ENCODE measurements around the gene SPDYE2.
"Not testable (repeated sequence)": the region's sequence is repeated elsewhere in the genome, so short reads cannot be mapped to it uniquely, and the experiment has no call there.

Gene SPDYE2

GRCh38 chr7:102540604-102541003 lies 10.4 kb upstream of the SPDYE2 start:
- DNase-seq (ENCODE audit: low read depth) = not testable (repeated sequence)

DNA sequence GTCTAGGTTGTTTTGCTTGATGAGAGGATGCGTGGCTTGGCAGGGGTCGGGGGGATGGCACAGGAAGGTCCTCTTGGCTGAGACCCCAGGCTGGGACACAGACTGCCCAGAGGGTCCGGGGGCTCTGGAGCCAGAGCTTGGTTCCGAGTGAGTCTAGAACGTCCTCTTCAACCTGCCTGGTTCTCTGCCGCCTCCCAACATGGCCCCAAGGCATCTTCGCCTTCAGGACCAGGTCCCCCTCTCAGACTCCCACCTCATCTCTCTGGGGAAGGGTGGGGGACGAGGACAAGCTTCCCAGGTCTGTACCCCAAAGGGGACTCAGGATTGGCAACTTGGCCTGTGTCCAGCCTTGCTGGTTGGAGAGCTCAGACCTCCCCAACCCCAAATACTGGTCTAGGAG lies 8.9 kb upstream of the SPDYE2 start:
- not testable (repeated sequence) for DNase-seq (ENCODE audit: low read depth)

DNA sequence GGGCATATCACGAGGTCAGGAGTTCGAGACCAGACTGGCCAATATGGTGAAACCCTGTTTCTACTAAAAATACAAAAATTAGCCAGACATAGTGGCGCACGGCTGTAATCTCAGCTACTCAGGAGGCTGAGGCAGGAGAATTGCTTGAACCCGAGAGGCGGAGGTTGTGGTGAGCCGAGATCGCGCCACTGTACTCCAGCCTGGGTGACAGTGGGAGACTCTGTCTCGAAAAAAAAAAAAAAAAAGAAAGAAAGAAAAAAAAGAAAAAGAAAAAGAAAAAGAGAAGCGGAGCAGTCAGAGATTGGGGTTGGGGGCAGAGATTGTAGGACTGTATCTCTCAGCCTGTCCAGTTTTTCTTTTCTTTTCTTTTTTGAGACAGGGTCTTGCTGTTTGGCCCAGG lies 8.3 kb upstream of the SPDYE2 start:
- not testable (repeated sequence) for DNase-seq (ENCODE audit: low read depth)

DNA sequence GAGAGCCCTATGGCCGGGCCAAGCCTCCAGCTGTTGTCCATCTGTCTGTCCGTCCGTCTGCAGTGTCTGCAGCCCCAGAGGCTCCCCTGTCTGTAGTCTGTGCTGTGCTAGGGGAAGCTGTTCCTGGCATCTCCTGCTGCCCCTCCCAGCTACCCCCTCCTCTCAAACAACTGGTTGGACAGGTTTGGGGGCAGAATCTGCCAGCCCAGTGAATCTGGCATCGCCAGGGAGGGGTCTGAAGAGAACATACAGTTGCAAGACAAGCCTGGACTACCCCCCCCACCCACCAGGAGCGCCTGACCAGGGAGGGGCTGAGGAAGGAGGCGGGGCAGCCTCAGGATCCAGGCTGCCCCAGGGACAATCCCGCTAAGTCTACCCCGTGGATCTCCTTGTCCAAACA lies 7.4 kb upstream of the SPDYE2 start, which contains the start of gene UPK3BL2:
TSS of gene UPK3BL2 (minus strand) at position 101 of the 400 bp plus-strand sequence. CDS start at position 41, 60 bp downstream.
- not testable (repeated sequence) for DNase-seq (ENCODE audit: low read depth)

GRCh38 chr7:102544372-102544771 lies 6.7 kb upstream of the SPDYE2 start:
- DNase-seq (ENCODE audit: low read depth) = not testable (repeated sequence)

GRCh38 chr7:102545288-102545687 lies 5.7 kb upstream of the SPDYE2 start:
- DNase-seq (ENCODE audit: low read depth) = not testable (repeated sequence)

GRCh38 chr7:102546353-102546752 lies 4.7 kb upstream of the SPDYE2 start:
- DNase-seq (ENCODE audit: low read depth) = not testable (repeated sequence)

GRCh38 chr7:102568620-102569019 lies 17.6 kb downstream of the SPDYE2 start:
- not testable (repeated sequence) for DNase-seq (ENCODE audit: low read depth)

- peak; percentile 99 for DNase-seq (ENCODE audit: low read depth)
These were observed 21.5 kb downstream of the SPDYE2 start, which contains the start of gene POLR2J3 for GRCh38 chr7:102572261-102573239. Gene POLR2J3 (minus strand): TSS chr7:102572583. CDS start chr7:102572521, 62 bp downstream.

- DNase-seq (ENCODE audit: low read depth) = not testable (repeated sequence)
These were observed 23.6 kb downstream of the SPDYE2 start for GRCh38 chr7:102574607-102575006.

GRCh38 chr7:102576363-102576762 lies 25.3 kb downstream of the SPDYE2 start:
- not testable (repeated sequence) for DNase-seq (ENCODE audit: low read depth)

GRCh38 chr7:102577315-102578240 lies 26.6 kb downstream of the SPDYE2 start:
- DNase-seq (ENCODE audit: low read depth) = not testable (repeated sequence)

DNA sequence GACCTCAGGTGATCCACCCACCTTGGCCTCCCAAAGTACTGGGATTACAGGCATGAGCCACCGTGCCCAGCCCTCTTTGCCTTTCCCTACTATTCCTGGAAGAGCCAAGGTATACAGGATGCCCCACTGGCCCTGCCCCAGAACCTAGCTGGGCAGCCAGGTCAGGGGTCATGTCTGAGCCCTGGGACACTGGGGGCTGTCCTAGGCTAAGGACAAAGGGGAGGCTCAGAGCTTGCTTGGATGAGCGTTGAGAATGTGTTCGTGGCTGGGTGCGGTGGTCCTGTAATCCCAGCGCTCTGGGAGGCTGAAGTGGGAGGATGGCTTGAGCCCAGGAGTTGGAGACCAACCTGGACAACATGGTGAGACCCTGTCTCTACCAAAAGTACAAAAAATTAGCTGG lies 27.5 kb downstream of the SPDYE2 start:
- not testable (repeated sequence) for DNase-seq (ENCODE audit: low read depth)

- not testable (repeated sequence) for DNase-seq (ENCODE audit: low read depth)
These were observed 30.7 kb downstream of the SPDYE2 start for GRCh38 chr7:102581722-102582121.

DNA sequence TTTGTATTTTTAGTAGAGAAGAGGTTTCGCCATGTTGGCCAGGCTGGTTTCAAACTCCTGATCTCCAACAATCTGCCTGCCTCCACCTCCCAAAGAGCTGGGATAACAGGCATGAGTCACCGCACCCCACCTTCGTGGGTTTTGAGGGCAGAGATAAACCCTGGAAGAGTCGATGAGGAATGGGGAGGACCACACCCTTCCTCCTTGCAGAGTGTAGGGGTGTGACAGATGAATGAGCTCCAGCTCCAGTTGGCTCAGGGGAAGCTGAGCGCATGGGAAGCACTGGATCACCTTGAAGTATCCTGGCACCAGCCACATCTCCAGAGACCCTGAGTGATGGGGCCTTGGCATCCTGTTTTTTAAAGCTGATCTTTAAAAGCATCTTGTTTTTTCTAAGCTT lies 32.5 kb downstream of the SPDYE2 start:
- DNase-seq (ENCODE audit: low read depth) = not testable (repeated sequence)

DNA sequence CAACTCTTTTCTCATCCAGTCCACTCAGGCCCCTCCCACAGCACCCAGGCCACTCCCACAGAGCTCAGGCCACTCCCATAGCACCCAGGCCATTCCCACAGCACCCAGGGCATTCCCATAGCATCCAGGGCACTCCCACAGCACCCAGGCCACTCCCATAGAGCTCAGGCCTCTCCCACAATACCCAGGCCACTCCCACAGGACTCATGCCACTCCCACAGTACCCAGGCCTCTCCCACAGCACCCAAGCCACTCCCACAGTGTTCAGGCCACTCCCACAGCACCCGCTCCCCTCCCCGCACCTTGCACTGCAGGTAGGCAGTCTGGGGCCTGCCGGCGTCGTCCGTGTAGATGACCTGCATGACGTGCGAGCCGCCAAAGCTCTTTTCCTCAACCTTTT lies 38.8 kb downstream of the SPDYE2 start:
- DNase-seq (ENCODE audit: low read depth) = not testable (repeated sequence)

- not testable (repeated sequence) for DNase-seq (ENCODE audit: low read depth)
These were observed 41.5 kb downstream of the SPDYE2 start for GRCh38 chr7:102592477-102593019.

DNA sequence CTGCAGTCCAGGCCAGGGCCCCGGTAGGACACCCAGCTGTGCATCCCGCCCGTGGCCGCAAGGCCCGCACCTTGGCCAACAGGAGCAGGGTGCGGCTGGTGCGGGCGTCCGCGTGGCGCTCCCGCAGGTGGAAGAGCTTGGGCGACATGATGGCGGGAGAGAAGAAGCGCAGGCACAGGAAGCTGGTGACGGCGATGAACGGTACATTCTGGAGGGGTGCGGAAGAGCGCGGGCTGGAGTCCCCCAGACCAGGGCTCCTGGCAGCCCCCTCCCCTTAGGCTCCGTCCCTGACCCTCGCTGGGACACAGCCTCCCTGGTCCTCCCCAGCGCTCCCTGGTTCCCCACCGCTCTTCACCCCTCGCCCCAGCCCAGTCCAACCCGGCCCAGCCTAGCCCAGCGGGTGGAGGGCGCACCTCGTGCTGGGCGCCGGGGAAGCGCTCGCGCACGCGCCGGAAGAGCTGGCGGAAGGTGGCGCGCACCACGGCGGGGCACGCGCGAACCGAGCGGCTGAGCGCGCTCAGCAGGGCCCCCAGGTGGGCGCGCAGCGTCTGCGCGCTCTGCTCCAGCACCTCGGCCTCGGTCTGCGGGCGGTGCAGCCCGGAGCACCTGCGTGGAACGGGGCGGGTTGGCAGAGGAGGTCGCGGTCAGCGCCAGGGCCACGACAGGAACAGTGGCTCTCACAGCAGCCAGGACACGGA lies 42.8 kb downstream of the SPDYE2 start:
- not testable (repeated sequence) for DNase-seq (ENCODE audit: low read depth)

DNA sequence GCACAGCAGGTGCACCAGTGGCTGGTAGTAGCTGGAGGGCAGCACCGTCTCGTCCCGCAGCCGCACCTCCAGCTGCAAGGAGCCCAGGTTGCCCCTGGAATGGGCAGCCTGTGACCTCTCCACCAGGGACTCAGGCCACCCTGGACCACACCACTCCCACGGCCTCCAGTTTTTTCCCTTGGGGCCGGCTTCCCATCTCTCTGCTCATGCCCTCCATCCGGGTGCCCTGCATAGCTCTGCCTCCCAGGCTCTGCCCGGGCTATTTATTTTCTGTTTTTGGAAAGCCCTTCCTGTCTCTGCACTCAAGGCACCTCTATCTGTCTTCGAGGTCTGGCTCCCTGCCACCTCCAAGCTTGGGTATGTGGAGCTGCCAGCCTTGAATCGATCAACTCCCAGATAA lies 45.0 kb downstream of the SPDYE2 start:
- DNase-seq (ENCODE audit: low read depth) = not testable (repeated sequence)

DNA sequence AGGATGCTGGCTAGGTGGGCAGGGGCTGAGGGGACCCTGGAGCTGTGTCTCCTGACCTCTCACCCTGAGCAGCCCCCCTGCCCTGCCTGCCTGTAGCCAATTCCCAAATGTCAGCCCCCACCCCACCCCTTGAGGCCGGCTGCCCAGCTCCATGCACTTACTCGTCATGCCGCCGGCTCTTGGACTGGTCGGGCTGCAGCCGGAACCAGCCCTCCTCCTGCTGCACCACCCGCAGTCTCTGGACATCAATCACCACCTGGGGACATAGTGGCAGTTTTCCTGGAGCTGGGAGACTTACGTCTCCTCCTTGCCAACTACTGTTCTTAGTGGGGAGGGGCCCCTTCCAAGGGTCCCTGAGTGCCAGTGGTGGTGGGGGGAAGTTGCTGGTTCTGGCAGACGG lies 48.7 kb downstream of the SPDYE2 start:
- not testable (repeated sequence) for DNase-seq (ENCODE audit: low read depth)

DNA sequence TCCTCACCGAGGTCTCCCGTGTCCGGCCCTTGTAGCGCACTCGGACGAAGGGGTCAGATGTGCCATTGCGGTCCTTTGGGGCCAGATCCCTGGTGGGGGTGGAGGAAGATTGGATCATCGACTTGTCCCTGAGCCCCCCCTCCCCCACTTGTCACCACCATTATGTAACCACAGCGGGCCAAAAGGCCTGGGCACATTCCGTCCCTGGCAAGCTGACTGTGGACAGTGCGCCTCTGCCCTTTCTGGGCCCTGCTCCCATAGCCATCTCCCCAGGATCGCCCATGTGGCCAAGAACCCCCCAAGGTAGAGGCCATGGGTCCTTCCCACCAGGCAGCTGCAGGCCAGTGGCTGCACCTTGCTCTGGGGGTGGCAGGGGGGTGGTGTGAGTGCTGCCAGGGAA lies 51.3 kb downstream of the SPDYE2 start:
- not testable (repeated sequence) for DNase-seq (ENCODE audit: low read depth)

Data from stimulated activated CD4-positive, alpha-beta T cell treated with anti-CD3 and anti-CD28 coated beads, Interleukin-2, amount 100 ng/mL, for 4 hours (primary cell).